Astrocyte (in vitro differentiated cells and primary cell): ENCODE data around the gene DIP2C. TPM values are rescaled to one million over a fixed set of nuclear protein-coding genes. Genes with fewer than 3 reads are reported as not detected.

Experiments
- DNase-seq: peaks from one replicate; pipeline ENCODE4 v3.0.0-alpha.2; 2010; ENCODE audit warnings: low read depth
- FAIRE-seq: peaks from 2 replicates; lab custom pipeline; 2011; peaks lifted over from hg19 to GRCh38; lab: Jason Lieb, UNC
- H2AFZ ChIP-seq: 2 replicates; pipeline ENCODE4 v1.6.0; 2012; ENCODE audit warnings: low read depth, low read length, inconsistent platforms
- H3K27ac ChIP-seq: 2 replicates; pipeline ENCODE4 v1.5.1; 2011; ENCODE audit warnings: low read depth, low read length, inconsistent platforms
- H3K27me3 ChIP-seq: 2 replicates; pipeline ENCODE4 v1.6.0; 2011; ENCODE audit warnings: low read length, inconsistent platforms; ENCODE audit not compliant: insufficient read depth
- H3K36me3 ChIP-seq: 2 replicates; pipeline ENCODE4 v1.5.1; 2011; ENCODE audit warnings: low read length, inconsistent platforms; ENCODE audit not compliant: insufficient read depth
- H3K4me1 ChIP-seq: 2 replicates; pipeline ENCODE4 v1.5.1; 2011; ENCODE audit warnings: low read length, inconsistent platforms; ENCODE audit not compliant: insufficient read depth
- H3K4me2 ChIP-seq: 2 replicates; pipeline ENCODE4 v1.6.0; 2012; ENCODE audit warnings: low read length, inconsistent platforms
- H3K4me3 ChIP-seq: 2 replicates; pipeline ENCODE4 v1.5.1; 2011; ENCODE audit warnings: low read depth, mild to moderate bottlenecking, low read length, inconsistent platforms; ENCODE audit not compliant: insufficient read depth
- H3K79me2 ChIP-seq: 2 replicates; pipeline ENCODE4 v1.6.0; 2012; ENCODE audit warnings: mild to moderate bottlenecking, low read length, inconsistent platforms; ENCODE audit not compliant: insufficient read depth
- H3K9ac ChIP-seq: 2 replicates; pipeline ENCODE4 v1.6.0; 2012; ENCODE audit warnings: mild to moderate bottlenecking, low read length, inconsistent platforms
- H3K9me3 ChIP-seq: 2 replicates; pipeline ENCODE4 v1.5.1; 2012; ENCODE audit warnings: low read depth, mild to moderate bottlenecking, low read length, inconsistent platforms; ENCODE audit not compliant: insufficient read depth
- H4K20me1 ChIP-seq: 2 replicates; pipeline ENCODE4 v1.6.0; 2012; ENCODE audit warnings: low read length, inconsistent platforms; ENCODE audit not compliant: insufficient read depth
- H3K27ac Mint-ChIP-seq: one replicate; pipeline ENCODE4 v1.8.0; 2021; ENCODE audit warnings: mild to moderate bottlenecking, mixed read lengths; ENCODE audit not compliant: unreplicated experiment
- H3K27me3 Mint-ChIP-seq: one replicate; pipeline ENCODE4 v1.8.0; 2021; ENCODE audit warnings: low read depth, mixed read lengths; ENCODE audit not compliant: unreplicated experiment
- H3K36me3 Mint-ChIP-seq: one replicate; pipeline ENCODE4 v1.8.0; 2021; ENCODE audit warnings: low read depth, mixed read lengths; ENCODE audit not compliant: unreplicated experiment
- H3K4me1 Mint-ChIP-seq: one replicate; pipeline ENCODE4 v1.8.0; 2021; ENCODE audit warnings: low read depth, mixed read lengths; ENCODE audit not compliant: unreplicated experiment
- H3K4me3 Mint-ChIP-seq: one replicate; pipeline ENCODE4 v1.8.0; 2021; ENCODE audit warnings: mild to moderate bottlenecking, moderate library complexity, mixed read lengths; ENCODE audit not compliant: unreplicated experiment
- H3K9me3 Mint-ChIP-seq: one replicate; pipeline ENCODE4 v1.8.0; 2021; ENCODE audit warnings: mild to moderate bottlenecking, mixed read lengths; ENCODE audit not compliant: unreplicated experiment
- CTCF ChIP-seq: IDR thresholded peaks from 2 replicates; pipeline ENCODE4 v1.5.1; 2011; ENCODE audit warnings: low read depth, mild to moderate bottlenecking, inconsistent platforms, low read length, moderate library complexity; ENCODE audit not compliant: insufficient read depth
- EZH2 ChIP-seq: IDR thresholded peaks from 2 replicates; pipeline ENCODE4 v1.6.1; 2012; ENCODE audit warnings: mild to moderate bottlenecking, low read length, inconsistent platforms; ENCODE audit not compliant: insufficient read depth
- total RNA-seq: library from RNA; stranded (reverse); gene quantifications from 2 replicates; pipeline ENCODE4 v1.2.1, GENCODE V29; 2021

DIP2C gene
- total RNA-seq, 1 donor from 2014 or later: 27.3 TPM

DNA sequence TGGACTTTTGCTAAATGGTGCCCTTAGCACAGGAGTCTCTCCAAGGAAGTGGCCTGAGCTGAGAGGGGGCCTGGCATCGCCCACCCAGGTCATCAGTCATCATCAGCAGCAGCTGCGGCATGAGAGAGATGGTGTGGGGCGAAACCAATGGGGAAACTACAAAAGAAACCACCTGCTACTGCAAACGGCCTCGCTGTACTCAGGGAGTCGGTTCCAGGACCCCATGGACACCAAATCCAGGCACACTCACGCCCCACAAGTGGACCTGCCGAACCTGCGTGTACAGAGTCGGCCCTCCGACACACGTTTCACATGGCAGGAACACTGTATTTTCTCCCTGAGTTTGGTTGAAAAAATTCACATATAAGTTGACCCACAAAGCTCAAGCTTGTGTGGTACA lies 37.8 kb downstream of the DIP2C start:
- no peak overlapping the region for H3K4me3 Mint-ChIP-seq
- Histone ChIP-seq H2AFZ (no peak overlapping the region), H3K4me1 (peaks cover 24% of the 10 kb centered on the region), H3K9me3 (no peaks in the 10 kb centered on the region), H4K20me1 (peaks cover 95% of the 10 kb centered on the region), H3K9ac (no peak overlapping the region), H3K36me3 (no peaks in the 10 kb centered on the region), H3K4me3 (no peak overlapping the region), H3K27ac (no peak overlapping the region), H3K4me2 (peak overlapping the region; percentile 34), H3K79me2 (peaks cover 100% of the 10 kb centered on the region), H3K27me3 (no peaks in the 10 kb centered on the region)
- H3K36me3 Mint-ChIP-seq: peaks cover 4% of the 10 kb centered on the region
- peaks cover 13% of the 10 kb centered on the region for H3K4me1 Mint-ChIP-seq
- no peak for FAIRE-seq
- no peak overlapping the region for H3K27ac Mint-ChIP-seq
- H3K9me3 Mint-ChIP-seq: no peaks in the 10 kb centered on the region
- TF ChIP-seq CTCF: no peak
- no peak for TF ChIP-seq EZH2
- no peak for DNase-seq
- H3K27me3 Mint-ChIP-seq: no peaks in the 10 kb centered on the region

GRCh38 chr10:650886-651615 lies 38.4 kb downstream of the DIP2C start:
- Histone ChIP-seq H2AFZ (no peak overlapping the region), H3K27ac (no peak overlapping the region), H3K4me3 (no peak overlapping the region), H3K27me3 (no peaks in the 10 kb centered on the region), H3K4me2 (peak overlapping the region; percentile 34), H3K4me1 (peaks cover 24% of the 10 kb centered on the region), H3K36me3 (no peaks in the 10 kb centered on the region), H3K79me2 (peaks cover 100% of the 10 kb centered on the region), H3K9me3 (no peaks in the 10 kb centered on the region), H4K20me1 (peaks cover 95% of the 10 kb centered on the region), H3K9ac (no peak overlapping the region)
- no peak overlapping the region for H3K27ac Mint-ChIP-seq
- H3K9me3 Mint-ChIP-seq: no peaks in the 10 kb centered on the region
- peak; percentile 44 for DNase-seq
- H3K4me3 Mint-ChIP-seq: peak overlapping the region; percentile 16
- peaks cover 4% of the 10 kb centered on the region for H3K36me3 Mint-ChIP-seq
- TF ChIP-seq CTCF (no peak), EZH2 (no peak)
- no peaks in the 10 kb centered on the region for H3K27me3 Mint-ChIP-seq
- no peak for FAIRE-seq
- peaks cover 16% of the 10 kb centered on the region for H3K4me1 Mint-ChIP-seq

DNA sequence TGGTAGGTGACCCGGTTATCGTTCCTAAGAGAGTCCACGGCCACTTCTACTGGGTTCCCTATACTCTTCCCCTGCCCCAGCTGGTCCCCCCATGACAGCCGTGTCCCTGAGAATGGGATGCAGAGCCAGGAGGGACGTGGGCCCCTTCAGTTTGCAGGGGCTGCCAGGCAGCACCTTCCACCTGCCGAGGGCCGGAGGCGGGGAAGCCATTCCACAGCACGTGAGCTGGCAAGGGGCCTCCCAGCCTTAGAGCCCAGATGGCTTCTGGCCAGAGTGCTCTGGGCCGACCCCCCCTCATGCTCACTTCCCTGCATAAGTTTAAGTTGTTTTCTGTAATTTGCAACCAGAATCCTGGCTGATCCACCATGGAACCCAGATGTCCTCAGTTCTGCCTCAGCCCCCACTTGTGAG lies 39.0 kb downstream of the DIP2C start:
- no peaks in the 10 kb centered on the region for H3K27me3 ChIP-seq
- FAIRE-seq: no peak
- no peak for DNase-seq
- H3K9me3 Mint-ChIP-seq: no peaks in the 10 kb centered on the region
- H3K9me3 ChIP-seq: no peaks in the 10 kb centered on the region
- no peak overlapping the region for H3K4me3 Mint-ChIP-seq
- no peak overlapping the region for H3K4me3 ChIP-seq
- H3K9ac ChIP-seq: no peak overlapping the region
- H3K4me2 ChIP-seq: no peak overlapping the region
- peaks cover 97% of the 10 kb centered on the region for H4K20me1 ChIP-seq
- no peak overlapping the region for H3K27ac Mint-ChIP-seq
- no peak overlapping the region for H2AFZ ChIP-seq
- no peaks in the 10 kb centered on the region for H3K36me3 ChIP-seq
- H3K36me3 Mint-ChIP-seq: peaks cover 4% of the 10 kb centered on the region
- H3K27me3 Mint-ChIP-seq: no peaks in the 10 kb centered on the region
- no peak overlapping the region for H3K27ac ChIP-seq
- peaks cover 16% of the 10 kb centered on the region for H3K4me1 Mint-ChIP-seq
- H3K79me2 ChIP-seq: peaks cover 100% of the 10 kb centered on the region
- H3K4me1 ChIP-seq: peaks cover 24% of the 10 kb centered on the region
- no peak for TF ChIP-seq EZH2
- TF ChIP-seq CTCF: no peak
